HEK293T (cell line): ENCODE data around the gene CLCF1.

Experiments
- CTCF ChIA-PET: fragments of 350-600 bp; formaldehyde crosslinking; extraction: SDS; loops from one replicate; lab custom pipeline; 2021; ENCODE audit warnings: antibody characterized with exemption, inconsistent platforms; lab: Yijun Ruan, JAX
- POLR2A ChIA-PET: fragments of 350-600 bp; formaldehyde crosslinking; extraction: SDS; loops from one replicate; lab custom pipeline; 2020; ENCODE audit warnings: antibody characterized with exemption, inconsistent platforms; lab: Yijun Ruan, JAX
- DNase-seq: peaks from one replicate; pipeline ENCODE4 v3.0.0; 2012; ENCODE audit warnings: mixed read lengths; ENCODE audit errors: extremely low spot score
- ARNT ChIP-seq: fragments of 450-650 bp; IDR thresholded peaks from 2 replicates; pipeline ENCODE4 v1.6.1; 2017; ENCODE audit warnings: mild to moderate bottlenecking
- BHLHE40 ChIP-seq: fragments of 450-650 bp; IDR thresholded peaks from 2 replicates; pipeline ENCODE4 v1.6.1; 2016; ENCODE audit warnings: mild to moderate bottlenecking, moderate library complexity, borderline replicate concordance
- CTBP1 ChIP-seq: fragments of 450-650 bp; IDR thresholded peaks from 2 replicates; pipeline ENCODE4 v1.6.1; 2016; ENCODE audit warnings: borderline replicate concordance
- ELF4 ChIP-seq: fragments of 450-650 bp; IDR thresholded peaks from 2 replicates; pipeline ENCODE4 v1.6.1; 2017; ENCODE audit warnings: antibody characterized with exemption
- FOXA1 ChIP-seq: fragments of 450-650 bp; IDR thresholded peaks from 2 replicates; pipeline ENCODE4 v1.6.1; 2016; ENCODE audit warnings: mild to moderate bottlenecking
- FOXK2 ChIP-seq: fragments of 450-650 bp; IDR thresholded peaks from 2 replicates; pipeline ENCODE4 v1.6.1; 2016; ENCODE audit warnings: mild to moderate bottlenecking
- FOXM1 ChIP-seq: fragments of 450-650 bp; IDR thresholded peaks from 2 replicates; pipeline ENCODE4 v1.6.1; 2017; ENCODE audit warnings: mild to moderate bottlenecking, borderline replicate concordance
- HDGF ChIP-seq: fragments of 450-650 bp; IDR thresholded peaks from 2 replicates; pipeline ENCODE4 v1.6.1; 2017; ENCODE audit warnings: antibody characterized with exemption, borderline replicate concordance
- L3MBTL2 ChIP-seq: fragments of 450-650 bp; conservative IDR thresholded peaks from 2 replicates; pipeline ENCODE4 v1.6.1; 2016; ENCODE audit warnings: mild to moderate bottlenecking
- LEF1 ChIP-seq: fragments of 450-650 bp; IDR thresholded peaks from 2 replicates; pipeline ENCODE4 v1.6.1; 2017; ENCODE audit warnings: mild to moderate bottlenecking, borderline replicate concordance
- NFRKB ChIP-seq: fragments of 450-650 bp; IDR thresholded peaks from 2 replicates; pipeline ENCODE4 v1.6.1; 2016; ENCODE audit warnings: mild to moderate bottlenecking, moderate library complexity
- PKNOX1 ChIP-seq: fragments of 450-650 bp; IDR thresholded peaks from 2 replicates; pipeline ENCODE4 v1.6.1; 2016
- SP1 ChIP-seq: fragments of 450-650 bp; IDR thresholded peaks from 2 replicates; pipeline ENCODE4 v1.6.1; 2017
- SUZ12 ChIP-seq: fragments of 450-650 bp; IDR thresholded peaks from 2 replicates; pipeline ENCODE4 v1.6.1; 2016; ENCODE audit warnings: mild to moderate bottlenecking
- TARDBP ChIP-seq: fragments of 450-650 bp; IDR thresholded peaks from 2 replicates; pipeline ENCODE4 v1.6.1; 2016
- ZNF384 ChIP-seq: fragments of 450-650 bp; IDR thresholded peaks from 2 replicates; pipeline ENCODE4 v1.6.1; 2016

The CLCF1 gene

GRCh38 chr11:67420147-67420645 is 46.8 kb upstream of the CLCF1 start:
- no peak for TF ChIP-seq LEF1
- no peak for TF ChIP-seq NFRKB
- no peak for TF ChIP-seq BHLHE40
- no peak for TF ChIP-seq FOXK2
- no peak for TF ChIP-seq CTBP1
- ChIA-PET POLR2A (interaction anchor here (0.8 to 4.8 kb wide), 11 partner anchors 9 to 62 kb away, joined by 3 to 42 read pairs (median 6); partner anchors contain the start of genes AIP, PPP1CA, RAD9A and RPS6KB2), CTCF (interaction anchor here (0.6 to 1.3 kb wide), 3 partner anchors 11 to 86 kb away, joined by 3 to 4 read pairs (median 3); no protein-coding TSS in a partner anchor)
- no peak for DNase-seq

GRCh38 chr11:67419325-67420049 is 46.1 kb upstream of the CLCF1 start:
- ChIA-PET POLR2A (interaction anchor here (1.0 to 4.8 kb wide), 8 partner anchors 8 to 63 kb away, joined by 3 to 42 read pairs (median 8); partner anchors contain the start of genes AIP, PPP1CA, RAD9A and RPS6KB2), CTCF (interaction anchor here (1.1 kb wide), 1 partner anchor 87 kb away, joined by 3 read pairs; no protein-coding TSS in a partner anchor)
- TF ChIP-seq NFRKB (no peak), CTBP1 (no peak), SP1 (no peak), ELF4 (no peak), ARNT (no peak), LEF1 (no peak), TARDBP (no peak), ZNF384 (no peak), PKNOX1 (no peak), L3MBTL2 (no peak), SUZ12 (no peak), FOXA1 (no peak), FOXK2 (no peak), BHLHE40 (no peak), HDGF (no peak), FOXM1 (no peak)
- no peak for DNase-seq

- no peak for DNase-seq
Measured at GRCh38 chr11:67418476-67419281, 45.3 kb upstream of the CLCF1 start.

GRCh38 chr11:67417425-67417824 is 44.0 kb upstream of the CLCF1 start:
- ChIA-PET CTCF (no interaction called here), POLR2A (interaction anchor here (1.1 to 4.8 kb wide), 4 partner anchors 11 to 51 kb away, joined by 4 to 42 read pairs (median 8); partner anchors contain the start of genes PPP1CA and RPS6KB2)
- no peak for TF ChIP-seq CTBP1
- no peak for TF ChIP-seq L3MBTL2
- TF ChIP-seq PKNOX1: no peak
- TF ChIP-seq NFRKB: no peak
- no peak for TF ChIP-seq FOXA1
- TF ChIP-seq BHLHE40: no peak
- no peak for TF ChIP-seq ZNF384
- no peak for TF ChIP-seq LEF1
- no peak for TF ChIP-seq SUZ12
- TF ChIP-seq FOXM1: no peak
- TF ChIP-seq HDGF: no peak
- TF ChIP-seq SP1: no peak
- no peak for TF ChIP-seq ELF4
- DNase-seq: no peak

More at GRCh38 chr11:67418476-67419281, 45.3 kb upstream of the CLCF1 start:
- TF ChIP-seq ELF4: no peak
- no peak for TF ChIP-seq NFRKB
- no peak for TF ChIP-seq FOXM1
- no peak for TF ChIP-seq TARDBP
- TF ChIP-seq ZNF384: no peak
- TF ChIP-seq CTBP1: no peak
- TF ChIP-seq FOXK2: no peak
- no peak for TF ChIP-seq SP1
- TF ChIP-seq PKNOX1: no peak
- TF ChIP-seq LEF1: no peak
- TF ChIP-seq HDGF: no peak
- TF ChIP-seq BHLHE40: no peak
- TF ChIP-seq ARNT: no peak
- ChIA-PET POLR2A (interaction anchor here (1.2 to 4.8 kb wide), 5 partner anchors 10 to 49 kb away, joined by 4 to 42 read pairs (median 11); partner anchors contain the start of genes PPP1CA, RPS6KB2 and TMEM134), CTCF (interaction anchor here (0.6 kb wide), 1 partner anchor 31 kb away, joined by 3 read pairs; no protein-coding TSS in a partner anchor)
